Spinal cord (tissue), 10 donors: Measurements from ENCODE around the gene ADAMTS3. TPM values are rescaled to one million over a fixed set of nuclear protein-coding genes. Genes with fewer than 3 reads are reported as not detected.

ENCODE experiments used
- DNase-seq, 6 donors: peaks; one replicate each; pipeline versions ENCODE4 v3.0.0 to v3.0.0-alpha.2; 2013 to 2015; ENCODE audit warnings: low spot score in 6 of 6, low read depth in 4 of 6
- H3K27ac ChIP-seq: one replicate; pipeline ENCODE4 v1.5.1; 2013; ENCODE audit warnings: low read depth, low read length, control low read depth
- H3K27me3 ChIP-seq: one replicate; pipeline ENCODE4 v1.6.1; 2013; ENCODE audit warnings: low read length; ENCODE audit not compliant: control insufficient read depth, insufficient read depth
- H3K36me3 ChIP-seq: one replicate; pipeline ENCODE4 v1.6.1; 2013; ENCODE audit warnings: low read length; ENCODE audit not compliant: control insufficient read depth, insufficient read depth
- H3K4me1 ChIP-seq: one replicate; pipeline ENCODE4 v1.6.1; 2013; ENCODE audit warnings: low read length; ENCODE audit not compliant: control insufficient read depth, insufficient read depth
- H3K4me3 ChIP-seq: one replicate; pipeline ENCODE4 v1.5.1; 2013; ENCODE audit warnings: low read depth, low read length, control low read depth
- H3K9me3 ChIP-seq: one replicate; pipeline ENCODE4 v1.6.1; 2013; ENCODE audit warnings: low read length; ENCODE audit not compliant: control insufficient read depth, insufficient read depth
- WGBS: methylation state at CpG from one replicate; pipeline ENCODE4 v1.1.5; 2013; ENCODE audit warnings: missing lambda C conversion rate; ENCODE audit not compliant: insufficient coverage; 5-methylcytosine and 5-hydroxymethylcytosine counted together
- long read RNA-seq, 4 donors: transcript quantifications; one replicate each; lab custom pipeline, GENCODE V29; 2026
- polyA plus RNA-seq, 2 donors: library from polyadenylated mRNA; unstranded; fragments of 120-200 nt; gene quantifications; one replicate each; pipeline ENCODE4 v1.2.1, GENCODE V29; 2013; ENCODE audit not compliant: insufficient read length in 2 of 2
- total RNA-seq, 2 donors: library from RNA; depleted of rRNA in 1 of 2; stranded (reverse); fragments of 120-200 nt in 1 of 2; fragments of >200 nt in 1 of 2; gene quantifications; one replicate each; pipeline versions ENCODE4 v1.2.3 to v1.2.4, GENCODE V29; 2013 to 2014
- donor health status: healthy.

ADAMTS3 gene
- total RNA-seq: 10 to 100 TPM in 1 of 2 donors, 1 to 10 TPM in 1; 5.8 to 16.9 TPM
- 1 to 10 TPM; 7.3 to 8.0 TPM for polyA plus RNA-seq
- long read RNA-seq, donor 1, partial matches to known transcripts: 5 of 5 reads
- long read RNA-seq, donor 1, other reads (novel, unspliced or antisense): 0 of 5 reads
- long read RNA-seq, donor 2: 0 reads
- long read RNA-seq, donor 3: 0 reads
- long read RNA-seq, donor 4: 0 reads

- WGBS: under 1% methylated on average over 41 of the region's 59 CpGs
- H3K4me3 ChIP-seq: peak within 1 kb of the TSS; percentile 87
Measured at GRCh38 chr4:72568959-72569718, at the start of gene ADAMTS3. ADAMTS3 (minus strand) TSS chr4:72569221; CDS start chr4:72568762, 459 bp downstream.

GRCh38 chr4:72613959-72614358 is 44.9 kb upstream of the ADAMTS3 start:
- Histone ChIP-seq H3K36me3 (no peaks in the 10 kb centered on the region), H3K4me3 (no peak overlapping the region), H3K4me1 (no peaks in the 10 kb centered on the region), H3K9me3 (no peaks in the 10 kb centered on the region), H3K27me3 (no peaks in the 10 kb centered on the region), H3K27ac (no peak overlapping the region)
- no CpG with 5 or more reads among the region's 2 CpGs for WGBS
- no peak for DNase-seq

More at GRCh38 chr4:72568959-72569718, at the start of gene ADAMTS3:
- Histone ChIP-seq H3K36me3 (no peaks in the 10 kb centered on the region), H3K9me3 (no peaks in the 10 kb centered on the region), H3K27ac (peak within 1 kb of the TSS; percentile 82), H3K4me1 (peaks cover 8% of the 10 kb centered on the region), H3K27me3 (no peaks in the 10 kb centered on the region)
- DNase-seq: peak; percentile 48 to 92 (median 62)

- Histone ChIP-seq H3K36me3 (no peaks in the 10 kb centered on the region), H3K4me3 (no peak overlapping the region), H3K27me3 (no peaks in the 10 kb centered on the region), H3K27ac (no peak overlapping the region), H3K4me1 (no peaks in the 10 kb centered on the region), H3K9me3 (no peaks in the 10 kb centered on the region)
- 94% methylated on average over 2 of the region's 2 CpGs for WGBS
- DNase-seq: no peak
Measured at GRCh38 chr4:72606751-72607150, 37.7 kb upstream of the ADAMTS3 start.

- no peaks in the 10 kb centered on the region for H3K9me3 ChIP-seq
- H3K27ac ChIP-seq: no peak overlapping the region
- no peaks in the 10 kb centered on the region for H3K4me1 ChIP-seq
- no peak for DNase-seq
- H3K4me3 ChIP-seq: no peak overlapping the region
- no peaks in the 10 kb centered on the region for H3K27me3 ChIP-seq
- WGBS: no CpG with 5 or more reads among the region's 2 CpGs
- H3K36me3 ChIP-seq: no peaks in the 10 kb centered on the region
Measured at GRCh38 chr4:72604324-72604723, 35.3 kb upstream of the ADAMTS3 start.

GRCh38 chr4:72602396-72603376 is 33.7 kb upstream of the ADAMTS3 start:
- Histone ChIP-seq H3K36me3 (no peaks in the 10 kb centered on the region), H3K27me3 (no peaks in the 10 kb centered on the region), H3K27ac (no peak overlapping the region), H3K9me3 (no peaks in the 10 kb centered on the region), H3K4me1 (no peaks in the 10 kb centered on the region), H3K4me3 (no peak overlapping the region)
- DNase-seq: peak in 1 of 6 donors; percentile 27
- WGBS: 83% methylated on average over 1 of the region's 3 CpGs

- H3K36me3 ChIP-seq: no peaks in the 10 kb centered on the region
- no peak overlapping the region for H3K27ac ChIP-seq
- no peaks in the 10 kb centered on the region for H3K4me1 ChIP-seq
- H3K9me3 ChIP-seq: no peaks in the 10 kb centered on the region
- 23% methylated on average over 6 of the region's 11 CpGs for WGBS
- no peak overlapping the region for H3K4me3 ChIP-seq
- DNase-seq: peak in 2 of 6 donors; percentile 36 to 59
- H3K27me3 ChIP-seq: no peaks in the 10 kb centered on the region
Measured at GRCh38 chr4:72591547-72592454, 22.8 kb upstream of the ADAMTS3 start.

GRCh38 chr4:72587334-72587733 is 18.3 kb upstream of the ADAMTS3 start:
- H3K9me3 ChIP-seq: no peaks in the 10 kb centered on the region
- no peaks in the 10 kb centered on the region for H3K36me3 ChIP-seq
- no peak overlapping the region for H3K4me3 ChIP-seq
- H3K27ac ChIP-seq: no peak overlapping the region
- H3K4me1 ChIP-seq: no peaks in the 10 kb centered on the region
- no peaks in the 10 kb centered on the region for H3K27me3 ChIP-seq
- no peak for DNase-seq
- 100% methylated on average over 1 of the region's 2 CpGs for WGBS

GRCh38 chr4:72582853-72583252 is 13.8 kb upstream of the ADAMTS3 start:
- WGBS: 0% methylated on average over 1 of the region's 2 CpGs
- no peak for DNase-seq
- H3K4me3 ChIP-seq: no peak overlapping the region
- no peaks in the 10 kb centered on the region for H3K4me1 ChIP-seq
- no peak overlapping the region for H3K27ac ChIP-seq
- H3K9me3 ChIP-seq: no peaks in the 10 kb centered on the region
- no peaks in the 10 kb centered on the region for H3K36me3 ChIP-seq
- no peaks in the 10 kb centered on the region for H3K27me3 ChIP-seq
